ENCODE measurements around the gene KDELR1. TPM values are rescaled to one million over a fixed set of nuclear protein-coding genes. Genes with fewer than 3 reads are reported as not detected.

Gene KDELR1
- total RNA-seq, 1 experiment from 2014 or later: 198 TPM

- Histone ChIP-seq H3K4ac (ENCODE audit: low read depth, low read length) (no peak overlapping the region), H3K56ac (ENCODE audit: insufficient read length, low read depth, low read length) (no peak overlapping the region), H3K27me3 (ENCODE audit: insufficient read depth, low read length) (no peaks in the 10 kb centered on the region), H4K91ac (ENCODE audit: insufficient read length, low read depth, low read length) (no peak overlapping the region), H3K9me3 (ENCODE audit: control insufficient read depth, low read depth, low read length) (no peaks in the 10 kb centered on the region), H2BK15ac (ENCODE audit: low read depth, low read length) (no peak overlapping the region), H2AFZ (ENCODE audit: low read length) (no peak overlapping the region), H2AK5ac (ENCODE audit: insufficient read length, low read length) (no peak overlapping the region), H2BK120ac (ENCODE audit: low read depth, low read length, poor library complexity, severe bottlenecking) (no peak overlapping the region), H4K8ac (replicated peaks; ENCODE audit: insufficient read length, low read depth, low read length) (no peak overlapping the region), H3K23me2 (ENCODE audit: insufficient read length, low read depth, low read length, poor library complexity, severe bottlenecking) (no peaks in the 10 kb centered on the region), H3K79me2 (ENCODE audit: insufficient read depth, low read length) (no peaks in the 10 kb centered on the region), H2BK12ac (ENCODE audit: insufficient read length, low read depth, low read length) (no peak overlapping the region), H3K79me1 (ENCODE audit: insufficient read depth, low read depth, low read length, poor library complexity, severe bottlenecking) (no peaks in the 10 kb centered on the region), H3K14ac (ENCODE audit: insufficient read depth, low read length) (no peak overlapping the region), H3T11ph (ENCODE audit: low read length) (no peak overlapping the region), H4K20me1 (ENCODE audit: control insufficient read depth, insufficient read depth, insufficient read length) (no peaks in the 10 kb centered on the region), H3K23ac (ENCODE audit: insufficient read length, low read depth, low read length) (no peak overlapping the region), H4K5ac (ENCODE audit: insufficient read length, low read depth, low read length) (no peak overlapping the region), H3K18ac (ENCODE audit: insufficient read length, low read depth, low read length) (no peak overlapping the region), H3K9ac (ENCODE audit: extremely low read depth, insufficient read length, low read length) (no peak overlapping the region), H2BK5ac (ENCODE audit: insufficient read length, low read length) (no peak overlapping the region), H3K27ac (ENCODE audit: insufficient read length, low read depth, low read length) (no peak overlapping the region), H3K4me1 (ENCODE audit: insufficient read depth, low read length) (no peaks in the 10 kb centered on the region), H2BK20ac (ENCODE audit: low read depth, low read length, poor library complexity, severe bottlenecking) (no peak overlapping the region), H3K4me2 (ENCODE audit: insufficient read depth, insufficient read length, low read length) (no peak overlapping the region)
- H3K27ac Mint-ChIP-seq: peak overlapping the region; percentile 41 to 79 (median 49); a peak in 4 of 7 replicates
- H3K4me3 Mint-ChIP-seq: no peak overlapping the region
- peaks cover 0 to 14% (median 4%) of the 10 kb centered on the region in 3 experiments; a peak in 5 of 7 replicates for H3K36me3 Mint-ChIP-seq (ENCODE audit: insufficient read depth in 1 of 3, low read depth in 3 of 3)
- H3K4me1 Mint-ChIP-seq: peaks cover 5 to 12% of the 10 kb centered on the region in 2 experiments
- TF ChIP-seq, protein P1, sequence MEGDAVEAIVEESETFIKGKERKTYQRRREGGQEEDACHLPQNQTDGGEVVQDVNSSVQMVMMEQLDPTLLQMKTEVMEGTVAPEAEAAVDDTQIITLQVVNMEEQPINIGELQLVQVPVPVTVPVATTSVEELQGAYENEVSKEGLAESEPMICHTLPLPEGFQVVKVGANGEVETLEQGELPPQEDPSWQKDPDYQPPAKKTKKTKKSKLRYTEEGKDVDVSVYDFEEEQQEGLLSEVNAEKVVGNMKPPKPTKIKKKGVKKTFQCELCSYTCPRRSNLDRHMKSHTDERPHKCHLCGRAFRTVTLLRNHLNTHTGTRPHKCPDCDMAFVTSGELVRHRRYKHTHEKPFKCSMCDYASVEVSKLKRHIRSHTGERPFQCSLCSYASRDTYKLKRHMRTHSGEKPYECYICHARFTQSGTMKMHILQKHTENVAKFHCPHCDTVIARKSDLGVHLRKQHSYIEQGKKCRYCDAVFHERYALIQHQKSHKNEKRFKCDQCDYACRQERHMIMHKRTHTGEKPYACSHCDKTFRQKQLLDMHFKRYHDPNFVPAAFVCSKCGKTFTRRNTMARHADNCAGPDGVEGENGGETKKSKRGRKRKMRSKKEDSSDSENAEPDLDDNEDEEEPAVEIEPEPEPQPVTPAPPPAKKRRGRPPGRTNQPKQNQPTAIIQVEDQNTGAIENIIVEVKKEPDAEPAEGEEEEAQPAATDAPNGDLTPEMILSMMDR (conservative IDR thresholded peaks at IDR 0.05): no peak
- DNase-seq: no peak
- H3K9me3 Mint-ChIP-seq: no peaks in the 10 kb centered on the region
- H3K27me3 Mint-ChIP-seq (ENCODE audit: low read depth): no peaks in the 10 kb centered on the region
- no CpG with 5 or more reads among the region's 15 CpGs for WGBS (ENCODE audit: extremely low coverage, insufficient read length, low lambda C conversion rate)
Measured at GRCh38 chr19:48354332-48354992, 36.9 kb downstream of the KDELR1 start.
